Fibroblast of pulmonary artery (primary cell): ENCODE results near the gene MINDY4.

Experiments
- DNase-seq: peaks from one replicate; pipeline ENCODE4 v3.0.0-alpha.2; 2010; ENCODE audit warnings: low read depth
- H3K4me3 ChIP-seq: replicated peaks from 2 replicates; pipeline ENCODE4 v1.5.1; 2011; ENCODE audit warnings: low read depth, mild to moderate bottlenecking, control low read depth, low read length, moderate library complexity
- TF ChIP-seq, protein P1 (sequence below): IDR thresholded peaks from 2 replicates; pipeline ENCODE4 v1.5.1; 2011; ENCODE audit warnings: mild to moderate bottlenecking, control low read depth, low read length, inconsistent platforms; ENCODE audit errors: missing control alignments

The MINDY4 gene

DNA sequence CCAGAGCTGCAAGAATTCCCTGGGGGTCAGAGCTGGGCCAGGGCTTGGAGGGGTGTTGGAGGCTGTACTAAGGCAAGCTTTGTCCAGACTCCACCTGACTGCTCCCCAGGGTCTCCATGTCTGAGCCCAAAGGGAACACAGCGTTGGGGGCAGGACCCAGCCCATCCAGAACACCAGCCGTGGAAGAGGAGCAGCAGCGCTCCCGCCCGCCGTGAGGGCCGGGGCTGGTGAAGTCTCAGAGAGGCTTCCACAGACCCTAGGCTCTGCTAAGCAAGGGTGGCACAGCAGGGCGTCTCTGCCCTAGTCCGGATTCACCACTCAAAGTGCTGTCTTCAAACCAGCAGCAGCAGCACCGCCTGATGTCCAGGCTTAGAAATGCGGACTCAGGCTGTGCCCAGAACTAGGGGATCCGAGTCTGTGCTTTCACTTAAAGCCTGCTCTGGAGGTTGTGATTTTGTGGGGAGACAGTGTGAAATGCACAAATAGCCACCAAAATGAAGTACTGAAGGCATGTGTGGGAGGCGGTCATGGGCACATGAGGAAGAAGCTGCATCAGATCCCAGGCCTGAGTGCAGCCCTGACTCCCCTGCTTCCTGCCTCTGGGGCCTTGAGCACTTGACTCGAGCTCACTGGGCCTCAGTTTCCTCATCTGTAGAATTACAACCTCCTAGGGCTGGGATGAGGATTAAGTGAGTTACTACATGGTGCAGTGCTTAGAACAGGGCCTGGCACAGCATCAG is 123.8 kb downstream of the MINDY4 start:
- TF ChIP-seq, protein P1, sequence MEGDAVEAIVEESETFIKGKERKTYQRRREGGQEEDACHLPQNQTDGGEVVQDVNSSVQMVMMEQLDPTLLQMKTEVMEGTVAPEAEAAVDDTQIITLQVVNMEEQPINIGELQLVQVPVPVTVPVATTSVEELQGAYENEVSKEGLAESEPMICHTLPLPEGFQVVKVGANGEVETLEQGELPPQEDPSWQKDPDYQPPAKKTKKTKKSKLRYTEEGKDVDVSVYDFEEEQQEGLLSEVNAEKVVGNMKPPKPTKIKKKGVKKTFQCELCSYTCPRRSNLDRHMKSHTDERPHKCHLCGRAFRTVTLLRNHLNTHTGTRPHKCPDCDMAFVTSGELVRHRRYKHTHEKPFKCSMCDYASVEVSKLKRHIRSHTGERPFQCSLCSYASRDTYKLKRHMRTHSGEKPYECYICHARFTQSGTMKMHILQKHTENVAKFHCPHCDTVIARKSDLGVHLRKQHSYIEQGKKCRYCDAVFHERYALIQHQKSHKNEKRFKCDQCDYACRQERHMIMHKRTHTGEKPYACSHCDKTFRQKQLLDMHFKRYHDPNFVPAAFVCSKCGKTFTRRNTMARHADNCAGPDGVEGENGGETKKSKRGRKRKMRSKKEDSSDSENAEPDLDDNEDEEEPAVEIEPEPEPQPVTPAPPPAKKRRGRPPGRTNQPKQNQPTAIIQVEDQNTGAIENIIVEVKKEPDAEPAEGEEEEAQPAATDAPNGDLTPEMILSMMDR = peak; percentile 4
- peak; percentile 9 for DNase-seq
- H3K4me3 ChIP-seq = no peak overlapping the region

- TF ChIP-seq, protein P1 = no peak
- DNase-seq = peak; percentile 29
- H3K4me3 ChIP-seq = no peak overlapping the region
Measured at GRCh38 chr7:30896036-30896435, 124.8 kb downstream of the MINDY4 start.

GRCh38 chr7:30896783-30897637 is 125.8 kb downstream of the MINDY4 start:
- H3K4me3 ChIP-seq = no peak overlapping the region
- TF ChIP-seq, protein P1 = no peak
- DNase-seq = peak; percentile 6

- TF ChIP-seq, protein P1 = no peak
- no peak overlapping the region for H3K4me3 ChIP-seq
- DNase-seq = no peak
Measured at GRCh38 chr7:30897770-30898169, 126.6 kb downstream of the MINDY4 start.

- TF ChIP-seq, protein P1 = no peak
- DNase-seq = no peak
- H3K4me3 ChIP-seq = no peak overlapping the region
Measured at GRCh38 chr7:30898411-30898810, 127.2 kb downstream of the MINDY4 start.

DNA sequence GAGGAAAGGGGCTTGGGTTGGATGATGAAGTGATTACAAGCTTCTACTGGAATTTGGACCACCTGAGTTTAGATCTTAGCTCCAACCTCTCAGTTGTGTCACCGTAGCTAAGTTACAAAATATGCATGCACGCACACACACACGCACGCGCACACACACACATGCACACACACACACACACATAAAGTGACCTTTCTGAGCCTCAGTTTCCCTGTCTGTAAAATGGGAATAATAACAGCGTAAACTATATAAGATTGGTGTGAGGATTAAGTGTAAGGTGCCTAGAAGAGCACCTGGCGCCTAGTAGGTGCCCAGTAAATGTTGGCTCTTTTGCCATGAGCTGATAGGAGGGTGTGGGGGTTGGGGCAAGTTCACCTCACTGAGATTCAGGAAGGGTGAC is 127.8 kb downstream of the MINDY4 start:
- TF ChIP-seq, protein P1 = no peak

More for the DNA sequence above, 127.8 kb downstream of the MINDY4 start:
- no peak overlapping the region for H3K4me3 ChIP-seq
- no peak for DNase-seq
